Gastroesophageal sphincter (tissue), 4 donors: ENCODE measurements around the gene MICU1. TPM values are rescaled to one million over a fixed set of nuclear protein-coding genes. Genes with fewer than 3 reads are reported as not detected.

Experiments used
- ATAC-seq: fragments of 150-250 bp; one replicate; pipeline ENCODE4 v1.9.1; 2016; ENCODE audit warnings: mild to moderate bottlenecking, moderate library complexity
- H3K27ac ChIP-seq, 4 donors: fragments of 200-600 bp; sonication (generic) in 3 of 4; 1 replicate in 3 of 4; 2 replicates in 1 of 4; pipeline ENCODE4 v1.5.1; 2016 to 2019
- H3K27me3 ChIP-seq: fragments of 200-600 bp; sonication (generic); one replicate; pipeline ENCODE4 v1.5.1; 2019
- H3K36me3 ChIP-seq, 2 donors: fragments of 200-600 bp; sonication (generic); one replicate each; pipeline ENCODE4 v1.5.1; 2019; ENCODE audit warnings: control low read depth in 1 of 2
- H3K4me1 ChIP-seq, 3 donors: fragments of 200-600 bp; sonication (generic); 1 replicate in 2 of 3; 2 replicates in 1 of 3; pipeline ENCODE4 v1.5.1; 2016 to 2019; ENCODE audit warnings: control low read depth in 2 of 3
- H3K4me3 ChIP-seq, 2 donors: fragments of 200-600 bp; sonication (generic); one replicate each; pipeline ENCODE4 v1.5.1; 2019; ENCODE audit warnings: mild to moderate bottlenecking in 1 of 2, moderate library complexity in 1 of 2
- H3K9me3 ChIP-seq, 3 donors: fragments of 200-600 bp; sonication (generic); one replicate each; pipeline ENCODE4 v1.5.1; 2017 to 2019; ENCODE audit warnings: control low read depth in 2 of 3
- CTCF ChIP-seq, 4 experiments: fragments of 200-600 bp in 2 of 4; fragments of 450-650 bp in 2 of 4; sonication (generic) in 1 of 4; IDR thresholded peaks; one replicate each; pipeline ENCODE4 v1.5.1; 2017 to 2019; ENCODE audit warnings: antibody characterized with exemption in 4 of 4, mild to moderate bottlenecking in 2 of 4, moderate library complexity in 2 of 4
- EP300 ChIP-seq: sonication (generic); formaldehyde crosslinking; IDR thresholded peaks from one replicate; pipeline ENCODE4 v1.6.1; 2017; ENCODE audit warnings: antibody characterized with exemption, mild to moderate bottlenecking
- POLR2A ChIP-seq, 2 donors: fragments of 450-650 bp; IDR thresholded peaks; one replicate each; pipeline ENCODE4 v1.6.1; 2017; ENCODE audit warnings: antibody characterized with exemption in 2 of 2, mild to moderate bottlenecking in 2 of 2, moderate library complexity in 1 of 2
- POLR2AphosphoS5 ChIP-seq: sonication (generic); formaldehyde crosslinking; IDR thresholded peaks from one replicate; pipeline ENCODE4 v1.6.1; 2017; ENCODE audit warnings: antibody characterized with exemption
- WGBS, 2 donors: methylation state at CpG; one replicate each; pipeline ENCODE4 v1.1.5; 2018; ENCODE audit warnings: low coverage in 1 of 2; 5-methylcytosine and 5-hydroxymethylcytosine counted together
- total RNA-seq, 4 donors: library from RNA; depleted of rRNA; stranded (reverse); fragments of >200 nt; gene quantifications; one replicate each; pipeline ENCODE4 v1.1.0, GENCODE V29; 2016

MICU1 gene
- total RNA-seq, 4 donors from 2014 or later = 37.5 to 42.2 (median 40.8) TPM

DNA sequence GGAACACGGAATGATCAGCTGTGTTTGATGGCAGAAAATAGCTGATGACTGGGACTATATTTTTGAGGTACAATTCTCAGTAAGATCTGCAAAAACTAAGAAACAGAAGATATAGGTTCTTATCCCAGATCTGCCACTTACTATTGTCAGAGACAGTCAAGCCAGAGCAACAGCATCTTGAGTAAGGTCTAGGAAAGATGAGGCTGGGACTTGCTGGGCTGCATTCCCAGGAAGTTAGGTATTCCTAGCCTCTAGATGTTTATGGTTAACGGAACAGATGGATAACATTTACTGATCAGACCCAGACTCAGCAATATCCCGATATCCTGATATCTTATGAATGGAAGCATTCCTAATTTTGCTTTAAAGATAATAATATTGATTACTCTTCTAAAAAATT, 202.5 kb downstream of the MICU1 start:
- H3K9me3 ChIP-seq = no peaks in the 10 kb centered on the region
- TF ChIP-seq CTCF (IDR thresholded peaks at IDR 0.05) (no peak), POLR2AphosphoS5 (no peak), EP300 (no peak), POLR2A (IDR thresholded peaks at IDR 0.05) (no peak)
- H3K36me3 ChIP-seq = peaks cover 0 to 40% of the 10 kb centered on the region in 2 donors
- H3K27ac ChIP-seq = no peak overlapping the region
- no peak for ATAC-seq
- no peaks in the 10 kb centered on the region for H3K4me1 ChIP-seq
- H3K4me3 ChIP-seq = no peak overlapping the region
- H3K27me3 ChIP-seq = no peaks in the 10 kb centered on the region
- 92% methylated on average over 3 of the region's 3 CpGs for WGBS, 2 donors

DNA sequence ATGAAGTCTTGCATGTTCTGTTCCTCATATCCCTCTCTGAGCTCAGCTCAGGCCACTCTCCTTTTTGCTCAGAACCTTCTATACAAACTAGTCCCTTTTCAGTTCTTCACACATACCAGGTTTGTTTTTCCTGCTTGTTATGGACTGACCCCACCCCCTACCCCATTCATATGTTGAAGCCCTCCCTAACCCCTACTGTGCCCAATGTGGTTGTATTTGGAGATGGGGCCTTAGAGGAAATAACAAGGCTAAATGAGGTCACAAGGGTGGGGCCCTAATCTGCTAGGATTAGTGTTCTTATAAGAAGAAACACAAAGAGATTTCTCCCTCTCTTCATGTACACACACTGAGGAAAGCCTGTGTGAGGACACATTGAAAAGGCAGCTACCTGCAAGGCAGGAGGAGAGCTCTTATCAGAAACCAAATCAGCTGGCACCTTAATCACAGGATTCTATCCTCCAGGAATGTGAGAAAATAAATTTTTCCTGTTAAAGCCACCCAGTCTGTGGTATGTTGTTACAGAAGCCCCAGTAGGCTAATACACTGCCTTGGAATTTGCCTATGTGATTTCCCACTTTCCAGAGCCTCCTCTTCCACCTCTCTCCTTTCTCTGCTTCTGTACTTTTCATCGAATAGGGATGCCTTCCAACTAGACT, 203.9 kb downstream of the MICU1 start:
- Histone ChIP-seq H3K36me3 (peaks cover 0 to 40% of the 10 kb centered on the region in 2 donors), H3K27me3 (no peaks in the 10 kb centered on the region), H3K9me3 (no peaks in the 10 kb centered on the region), H3K4me1 (no peaks in the 10 kb centered on the region), H3K4me3 (no peak overlapping the region), H3K27ac (no peak overlapping the region)
- ATAC-seq = no peak
- WGBS, 2 donors = 90 to 100% methylated on average over 1 of the region's 1 CpG
- TF ChIP-seq POLR2A (IDR thresholded peaks at IDR 0.05) (no peak), CTCF (IDR thresholded peaks at IDR 0.05) (no peak), EP300 (no peak), POLR2AphosphoS5 (no peak)

DNA sequence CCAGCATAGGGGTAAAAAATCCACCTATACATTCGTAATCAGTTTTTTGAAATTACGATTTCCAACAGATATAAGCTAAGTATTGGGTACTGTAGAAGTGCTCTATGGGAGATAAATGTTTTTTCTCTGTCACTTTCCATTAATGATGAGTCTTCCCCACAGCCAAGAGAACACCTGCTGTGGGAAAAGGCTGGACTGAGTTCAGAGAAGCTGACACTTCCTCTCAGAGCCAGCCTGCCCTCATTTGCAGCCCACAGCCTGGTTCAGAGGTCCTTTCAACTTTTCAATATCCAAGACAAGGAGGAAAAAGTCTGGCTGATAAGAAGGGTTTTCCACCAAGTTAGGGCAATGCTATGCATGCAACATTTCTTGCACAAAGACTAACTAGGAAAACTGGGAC, 206.6 kb downstream of the MICU1 start:
- no peak for ATAC-seq
- Histone ChIP-seq H3K36me3 (peaks cover 0 to 52% of the 10 kb centered on the region in 2 donors), H3K27ac (no peak overlapping the region), H3K27me3 (no peaks in the 10 kb centered on the region), H3K4me1 (no peaks in the 10 kb centered on the region), H3K9me3 (peaks cover 0 to 5% (median 0%) of the 10 kb centered on the region in 3 donors), H3K4me3 (no peak overlapping the region)
- WGBS, 2 donors = 80 to 90% methylated on average over 2 of the region's 2 CpGs
- TF ChIP-seq POLR2A (IDR thresholded peaks at IDR 0.05) (no peak), POLR2AphosphoS5 (no peak), EP300 (no peak), CTCF (IDR thresholded peaks at IDR 0.05) (no peak)

- no peak for ATAC-seq
- Histone ChIP-seq H3K4me1 (no peaks in the 10 kb centered on the region), H3K27me3 (no peaks in the 10 kb centered on the region), H3K9me3 (peaks cover 0 to 10% (median 0%) of the 10 kb centered on the region in 3 donors), H3K36me3 (peaks cover 0 to 58% of the 10 kb centered on the region in 2 donors), H3K27ac (no peak overlapping the region), H3K4me3 (no peak overlapping the region)
- no peak for TF ChIP-seq POLR2A (IDR thresholded peaks at IDR 0.05)
- no peak for TF ChIP-seq EP300
- TF ChIP-seq POLR2AphosphoS5 = no peak
- TF ChIP-seq CTCF (IDR thresholded peaks at IDR 0.05) = no peak
- 56 to 61% methylated on average over 3 of the region's 3 CpGs for WGBS, 2 donors
Observed at GRCh38 chr10:72418679-72419078, 207.2 kb downstream of the MICU1 start.

- TF ChIP-seq EP300 = no peak
- TF ChIP-seq POLR2AphosphoS5 = no peak
- no peak for TF ChIP-seq POLR2A (IDR thresholded peaks at IDR 0.05)
- TF ChIP-seq CTCF (IDR thresholded peaks at IDR 0.05) = no peak
- Histone ChIP-seq H3K9me3 (peaks cover 0 to 10% (median 0%) of the 10 kb centered on the region in 3 donors), H3K4me3 (no peak overlapping the region), H3K27ac (no peak overlapping the region), H3K36me3 (peaks cover 0 to 54% of the 10 kb centered on the region in 2 donors), H3K27me3 (no peaks in the 10 kb centered on the region), H3K4me1 (no peaks in the 10 kb centered on the region)
- no peak for ATAC-seq
- WGBS, 2 donors = no CpG with 5 or more reads among the region's 1 CpG
Observed at GRCh38 chr10:72417971-72418370, 207.9 kb downstream of the MICU1 start.
